Vagina (tissue), 2 donors: ENCODE results near the gene ZCCHC14.

Source experiments
- CTCF ChIP-seq, 3 experiments: fragments of 450-650 bp in 2 of 3; fragments of 200-600 bp in 1 of 3; sonication (generic) in 1 of 3; IDR thresholded peaks; one replicate each; pipeline ENCODE4 v1.5.1; 2017 to 2019; ENCODE audit warnings: antibody characterized with exemption in 3 of 3, mild to moderate bottlenecking in 2 of 3, moderate library complexity in 2 of 3
- POLR2A ChIP-seq, 2 donors: fragments of 450-650 bp; IDR thresholded peaks; one replicate each; pipeline ENCODE4 v1.6.1; 2017; ENCODE audit warnings: antibody characterized with exemption in 2 of 2, mild to moderate bottlenecking in 2 of 2, moderate library complexity in 2 of 2
- POLR2AphosphoS5 ChIP-seq, 2 donors: sonication (generic); formaldehyde crosslinking; IDR thresholded peaks; one replicate each; pipeline ENCODE4 v1.9.0; 2017; ENCODE audit warnings: antibody characterized with exemption in 2 of 2, mild to moderate bottlenecking in 2 of 2, low read depth in 1 of 2; ENCODE audit not compliant: insufficient read depth in 1 of 2

GRCh38 chr16:87526238-87526947 is 33.6 kb upstream of the ZCCHC14 start:
- TF ChIP-seq CTCF (IDR thresholded peaks at IDR 0.05) (no peak), POLR2A (IDR thresholded peaks at IDR 0.05) (no peak), POLR2AphosphoS5 (IDR thresholded peaks at IDR 0.05; ENCODE audit: insufficient read depth in 1 of 2, low read depth in 1 of 2) (no peak)
